GM18520 (cell line): ENCODE data around the gene UAP1L1.
"Not testable (repeated sequence)": the region's sequence is repeated elsewhere in the genome, so short reads cannot be mapped to it uniquely, and the experiment has no call there.

ENCODE experiments used
- ATAC-seq: cut with Tn5 transposase; IDR thresholded peaks from one replicate; pipeline ENCODE4 v1.9.1; 2021; ENCODE audit not compliant: unreplicated experiment

UAP1L1 gene, protein sequence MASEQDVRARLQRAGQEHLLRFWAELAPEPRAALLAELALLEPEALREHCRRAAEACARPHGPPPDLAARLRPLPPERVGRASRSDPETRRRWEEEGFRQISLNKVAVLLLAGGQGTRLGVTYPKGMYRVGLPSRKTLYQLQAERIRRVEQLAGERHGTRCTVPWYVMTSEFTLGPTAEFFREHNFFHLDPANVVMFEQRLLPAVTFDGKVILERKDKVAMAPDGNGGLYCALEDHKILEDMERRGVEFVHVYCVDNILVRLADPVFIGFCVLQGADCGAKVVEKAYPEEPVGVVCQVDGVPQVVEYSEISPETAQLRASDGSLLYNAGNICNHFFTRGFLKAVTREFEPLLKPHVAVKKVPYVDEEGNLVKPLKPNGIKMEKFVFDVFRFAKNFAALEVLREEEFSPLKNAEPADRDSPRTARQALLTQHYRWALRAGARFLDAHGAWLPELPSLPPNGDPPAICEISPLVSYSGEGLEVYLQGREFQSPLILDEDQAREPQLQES

DNA sequence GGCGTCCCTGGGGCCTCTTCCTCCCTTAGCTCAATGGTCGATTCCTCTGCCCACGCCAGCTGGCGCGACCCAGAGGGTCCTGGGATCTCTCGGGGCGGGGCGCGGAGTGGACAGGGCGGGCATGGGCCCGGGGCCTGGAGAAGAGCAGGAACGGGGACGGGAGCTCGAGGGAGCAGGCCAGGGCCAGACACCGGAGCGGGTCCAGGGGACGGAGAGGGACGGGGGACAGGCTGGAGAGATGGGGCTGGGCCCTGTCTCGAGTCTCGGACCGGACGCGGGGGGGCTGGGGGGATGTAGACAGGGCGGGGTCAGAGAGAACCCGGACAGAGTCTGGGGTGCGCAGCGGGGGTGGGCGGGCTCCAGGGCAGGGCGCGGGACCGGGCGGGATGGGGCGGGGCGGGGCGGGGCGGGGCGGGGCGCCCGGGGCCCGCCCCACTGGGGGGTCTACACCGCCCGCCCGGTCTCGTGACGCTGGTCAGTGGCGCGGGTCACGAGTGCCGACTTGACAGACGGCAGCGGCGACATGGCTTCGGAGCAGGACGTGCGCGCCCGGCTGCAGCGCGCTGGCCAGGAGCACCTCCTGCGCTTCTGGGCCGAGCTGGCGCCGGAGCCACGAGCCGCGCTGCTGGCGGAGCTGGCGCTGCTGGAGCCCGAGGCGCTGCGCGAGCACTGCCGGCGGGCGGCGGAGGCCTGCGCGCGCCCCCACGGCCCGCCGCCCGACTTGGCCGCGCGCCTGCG is at the start of gene UAP1L1:
Gene UAP1L1, plus strand, starts transcription at position 508 of the 738 bp plus-strand sequence. Its CDS starts 16 bp downstream, at position 524.
- no peak for ATAC-seq

DNA sequence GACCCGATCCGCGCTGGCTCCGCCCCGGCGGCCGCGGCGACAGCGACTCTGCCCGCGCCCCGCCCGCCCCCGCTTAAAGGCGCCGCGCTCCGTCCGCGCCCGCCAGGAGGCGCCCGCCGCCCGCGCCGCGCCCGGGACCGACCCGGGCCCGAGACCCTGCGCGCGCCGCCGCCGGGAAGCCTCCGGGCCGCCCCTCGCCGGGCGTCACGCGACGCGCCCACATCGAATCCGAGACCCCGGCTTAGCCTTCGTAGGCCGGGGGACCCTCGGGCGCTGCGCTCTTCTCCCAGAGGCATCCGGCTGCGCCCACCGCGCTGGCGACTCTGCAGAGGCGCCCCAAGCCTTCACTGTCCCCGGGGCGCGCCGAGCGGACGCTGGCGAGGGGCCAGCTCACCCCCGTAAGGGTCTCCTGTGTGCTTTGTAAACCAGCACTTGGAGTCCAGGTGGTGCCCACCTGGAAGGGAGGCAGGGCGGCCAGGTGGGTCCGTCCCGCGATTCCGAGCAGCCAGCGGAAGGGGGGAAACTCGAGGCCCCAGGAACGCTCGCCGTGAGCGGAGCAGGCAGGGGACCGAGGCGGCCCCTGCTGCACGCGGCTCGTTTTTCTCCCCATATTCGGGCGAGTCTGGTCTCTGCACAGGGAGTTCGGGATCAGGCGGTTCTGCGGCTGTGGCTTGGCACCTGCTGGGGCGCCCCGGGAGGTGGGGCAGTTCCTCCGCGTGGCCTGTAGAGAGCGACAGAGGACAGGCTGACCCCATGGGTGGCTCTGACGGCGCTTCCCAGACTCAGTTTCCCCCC is 48.9 kb upstream of the UAP1L1 start:
- peak; percentile 35 for ATAC-seq

DNA sequence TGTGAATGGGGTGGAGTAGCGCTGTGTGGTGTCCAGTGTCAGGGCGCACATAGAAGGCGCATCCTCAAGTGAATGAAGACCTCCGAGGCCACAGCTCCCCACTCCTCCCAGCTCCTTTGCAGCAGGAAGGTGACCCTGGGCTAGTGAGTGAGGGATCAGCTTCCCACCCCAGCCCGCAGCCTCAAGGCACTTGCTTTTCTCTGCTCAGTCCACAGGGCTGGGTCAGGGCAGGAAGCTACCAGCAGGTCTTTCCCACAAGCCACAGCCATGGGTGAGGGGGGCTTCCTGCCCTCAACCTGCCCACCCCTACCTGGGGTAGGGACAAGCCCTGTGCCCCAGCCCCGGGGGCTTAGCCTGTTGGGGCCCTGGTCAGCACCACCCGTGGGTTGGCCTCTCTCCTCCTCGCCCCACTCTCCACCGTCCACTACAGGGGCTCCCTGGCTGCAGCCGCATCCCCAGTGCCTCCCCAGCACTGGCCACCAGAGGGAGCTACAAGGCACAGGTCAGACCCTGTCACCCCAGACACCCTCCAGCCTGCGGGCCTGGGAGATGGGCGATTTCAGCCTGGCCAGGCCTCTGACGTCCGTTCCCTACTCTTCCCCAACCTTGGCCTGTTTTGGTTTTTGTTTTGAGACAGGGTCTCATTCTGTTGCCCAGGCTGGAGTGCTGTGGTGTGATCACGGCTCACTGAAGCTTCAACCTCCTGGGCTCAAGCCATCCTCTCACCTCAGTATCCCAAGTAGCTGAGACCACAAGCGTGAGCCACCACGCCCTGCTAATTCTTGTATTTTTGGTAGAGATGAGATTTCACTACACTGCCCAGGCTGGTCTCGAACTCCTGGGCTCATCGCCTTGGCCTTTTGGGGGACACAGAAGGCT is 48.0 kb upstream of the UAP1L1 start:
- no peak for ATAC-seq

DNA sequence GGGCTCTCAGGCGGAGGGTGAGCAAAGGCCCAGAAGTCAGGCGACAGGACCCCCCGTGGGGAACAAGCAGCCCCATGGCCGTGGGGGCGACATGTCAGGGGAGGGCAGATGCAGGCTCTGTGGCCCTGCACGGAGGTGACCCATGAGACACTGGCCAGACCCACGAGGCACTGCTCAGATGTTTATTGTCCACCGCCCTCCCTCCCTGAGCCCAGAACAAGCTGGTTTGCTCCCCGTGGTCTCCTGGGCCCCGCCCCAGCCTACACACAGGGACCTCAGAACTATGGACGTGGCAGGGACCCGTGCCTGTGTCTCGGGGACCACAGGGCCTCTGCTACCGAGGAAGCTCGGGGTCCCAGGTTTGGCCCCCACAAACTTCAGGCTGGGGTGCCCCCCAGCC is 47.3 kb upstream of the UAP1L1 start:
- no peak for ATAC-seq

DNA sequence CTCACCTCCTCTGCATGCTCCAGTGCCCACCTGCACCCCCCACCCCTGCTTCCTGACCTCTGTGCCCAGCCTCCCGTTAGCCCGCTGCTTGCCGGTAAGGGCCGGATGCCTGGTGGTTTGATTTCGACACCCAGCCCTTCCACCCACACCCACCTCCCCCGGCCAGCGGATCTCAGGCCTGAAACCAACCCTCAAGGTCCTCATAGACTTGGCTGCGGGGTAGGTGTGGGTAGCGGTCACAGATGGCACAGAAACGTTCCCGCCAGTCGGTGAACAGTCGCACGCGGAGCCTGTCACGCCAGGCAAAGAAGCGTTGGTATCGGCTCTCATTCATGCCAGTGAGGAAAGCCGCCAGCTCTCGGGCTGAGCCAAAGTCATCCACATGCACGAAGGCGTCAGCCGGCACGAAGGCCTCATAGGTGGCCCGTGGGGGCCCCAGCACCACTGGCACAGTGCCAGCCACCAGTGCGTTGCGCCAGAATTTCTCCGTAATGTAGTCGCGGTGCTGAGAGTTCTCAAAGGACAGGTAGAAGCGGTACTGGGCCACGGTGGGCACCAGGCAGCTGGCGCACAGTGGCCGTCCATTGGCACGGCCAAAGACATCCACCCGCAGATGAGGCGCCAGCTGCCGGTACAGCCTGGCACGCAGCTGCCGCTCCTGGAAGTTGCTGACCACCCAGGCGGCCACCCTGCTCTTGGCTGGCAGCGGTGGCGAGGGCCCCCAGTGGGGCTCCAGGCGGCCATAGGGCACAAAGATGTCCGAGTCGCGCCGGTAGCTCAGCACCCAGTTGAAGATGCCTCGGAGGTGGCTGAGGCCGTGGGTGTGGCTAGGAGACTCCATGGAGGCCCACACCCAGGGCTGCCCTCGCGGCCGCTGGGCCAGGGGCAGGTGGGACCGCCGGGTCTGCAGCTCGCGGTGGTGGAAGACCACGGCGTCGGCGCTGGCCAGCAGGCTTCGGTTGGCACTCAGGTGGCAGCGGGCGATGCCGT is 46.5 kb upstream of the UAP1L1 start:
- ATAC-seq: no peak

DNA sequence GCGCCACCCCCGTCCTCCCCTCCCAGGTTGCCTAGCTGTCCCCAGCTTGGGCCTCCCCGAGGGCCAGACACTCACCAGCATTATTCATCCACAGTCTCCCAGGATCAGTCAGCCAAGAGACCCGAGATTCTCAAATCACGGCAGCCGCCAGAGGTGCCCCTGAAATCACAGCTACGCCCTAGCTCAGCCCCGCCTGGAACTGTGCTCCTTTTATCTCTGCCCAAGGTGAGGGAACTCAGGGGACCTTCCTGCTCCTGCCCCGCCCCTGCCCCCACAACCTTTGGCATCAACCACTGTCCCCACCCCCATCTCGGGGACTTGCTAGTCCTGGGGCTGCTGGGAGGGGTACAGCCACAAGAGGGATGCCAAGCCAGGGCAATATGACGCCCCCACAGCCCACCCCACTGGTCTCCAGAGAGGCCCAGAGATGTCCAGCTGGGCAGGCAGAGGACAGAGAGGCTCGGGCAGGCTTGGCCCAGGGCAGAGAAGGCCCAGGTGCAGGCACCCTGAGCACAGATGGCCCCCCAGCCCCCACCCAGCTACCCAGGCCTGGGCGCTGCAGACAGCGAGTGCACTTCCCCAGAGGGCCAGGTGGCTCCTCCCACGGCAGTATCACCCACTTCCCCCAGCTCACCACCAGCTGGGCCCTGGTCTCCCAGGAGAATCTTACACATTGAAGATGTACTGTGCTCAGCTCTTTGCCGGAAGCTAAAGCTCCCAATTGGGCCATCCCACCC is 45.2 kb upstream of the UAP1L1 start, which contains the start of gene FUT7:
Gene FUT7, minus strand, starts transcription at position 185 of the 737 bp plus-strand sequence. Its CDS starts 97 bp downstream, at position 88.
- ATAC-seq: no peak

DNA sequence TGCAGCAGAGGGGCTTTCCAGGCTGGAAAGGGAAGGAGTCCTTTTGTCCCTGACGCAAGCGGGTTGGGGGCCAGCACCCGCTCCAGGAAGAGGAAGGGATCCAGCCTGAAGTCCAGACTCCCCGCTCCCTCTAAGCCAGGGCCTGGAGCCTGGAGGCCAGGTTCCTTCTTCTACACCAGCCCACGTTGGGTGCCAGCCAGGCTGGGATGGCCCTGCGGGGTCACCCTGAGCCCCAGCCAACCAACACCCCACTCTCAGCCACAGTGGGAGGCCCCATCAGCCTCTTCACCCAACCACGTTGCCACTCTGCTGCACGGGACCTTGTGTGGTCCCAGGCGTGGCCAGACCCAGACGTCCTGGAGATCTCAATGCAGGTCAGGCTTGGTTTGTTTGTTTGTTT is 44.5 kb upstream of the UAP1L1 start:
- ATAC-seq: no peak

DNA sequence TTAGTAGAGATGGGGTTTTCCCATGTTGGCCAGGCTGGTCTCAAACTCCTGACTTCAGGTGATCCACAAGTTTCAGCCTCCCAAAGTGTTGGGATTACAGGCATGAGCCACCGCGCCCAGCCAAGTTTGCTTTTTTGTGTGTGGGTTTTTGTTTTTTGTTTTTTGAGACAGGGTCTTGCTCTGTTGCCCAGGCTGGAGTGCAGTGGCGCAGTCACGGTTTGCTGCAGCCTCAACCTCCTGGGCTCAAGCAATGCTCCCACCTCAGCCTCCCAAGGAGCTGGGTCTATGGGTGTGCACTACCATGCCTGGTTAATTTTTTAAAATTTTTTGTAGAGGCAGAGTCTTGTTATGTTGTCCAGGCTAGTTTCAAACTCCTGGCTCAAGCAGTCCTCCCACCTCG is 43.8 kb upstream of the UAP1L1 start:
- ATAC-seq: not testable (repeated sequence)

DNA sequence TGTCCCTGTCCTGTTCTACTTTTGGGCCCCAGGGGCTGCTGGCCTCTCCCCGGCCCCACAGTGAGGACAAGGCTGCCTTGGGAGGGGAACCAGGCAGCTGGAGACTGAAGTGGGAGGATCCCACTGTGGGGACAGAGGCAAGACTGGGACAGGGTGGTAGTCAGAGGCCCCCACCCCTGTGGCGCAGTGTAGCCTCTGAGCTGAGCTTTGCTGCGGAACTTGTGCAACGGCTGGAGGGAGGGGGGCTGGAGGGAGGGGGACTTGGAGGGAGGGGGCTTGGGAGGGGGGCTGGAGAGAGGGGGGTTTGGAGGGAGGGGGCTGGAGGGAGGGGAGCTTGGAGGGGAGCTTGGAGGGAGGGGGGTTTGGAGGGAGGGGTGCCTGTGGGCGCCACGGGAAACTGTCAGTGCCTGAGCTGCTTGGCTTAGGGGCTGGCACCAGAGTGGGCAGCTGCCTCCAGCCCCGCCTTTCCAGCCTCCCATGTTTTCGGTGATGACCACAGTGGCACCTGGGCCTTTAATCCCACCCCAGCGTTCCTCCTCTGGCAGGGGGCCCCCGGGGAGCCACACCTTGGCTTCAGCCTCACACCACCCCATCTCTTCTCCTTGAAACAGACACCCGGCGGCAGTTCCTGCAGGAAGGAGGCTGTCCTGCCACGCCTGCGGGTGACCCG is 43.1 kb upstream of the UAP1L1 start:
- no peak for ATAC-seq

DNA sequence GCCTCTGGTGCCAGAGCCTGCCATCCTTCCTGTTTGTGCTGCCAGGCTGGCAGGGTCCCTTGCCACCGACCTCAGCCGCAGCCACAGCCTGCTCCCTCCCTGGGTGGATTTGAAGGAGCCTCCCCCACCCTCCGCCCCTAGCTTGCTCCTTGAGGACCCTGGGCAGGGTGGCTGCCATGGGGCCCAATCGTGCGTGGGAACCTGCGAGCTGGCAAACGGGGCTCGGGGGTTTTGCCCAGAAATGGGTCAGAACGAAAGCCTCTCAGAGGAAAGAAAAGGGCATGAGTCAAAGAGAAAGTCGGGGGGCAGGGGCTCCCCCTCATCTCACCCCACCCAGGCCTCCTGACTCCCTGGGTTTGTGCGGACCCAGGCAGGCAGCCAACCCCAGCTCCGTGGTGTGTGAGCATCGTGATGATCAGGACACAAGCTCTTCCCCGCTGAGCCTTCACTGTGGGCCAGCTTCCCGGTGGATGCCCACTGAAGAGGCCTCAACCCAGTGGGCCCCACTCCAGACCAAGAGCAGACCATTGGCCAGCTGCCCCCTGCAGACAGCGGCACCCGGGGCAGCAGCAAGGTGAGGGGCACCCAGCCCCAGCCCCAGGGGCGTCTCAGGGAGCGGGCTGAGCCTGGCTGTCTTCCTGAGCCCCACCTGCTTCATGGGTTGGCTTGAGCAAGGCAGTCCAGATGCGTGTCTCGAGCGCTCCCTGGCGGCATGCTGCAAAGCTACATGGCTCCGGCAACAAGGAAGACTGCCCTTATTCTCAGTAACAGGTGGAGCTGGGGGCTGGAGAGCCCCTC is 42.4 kb upstream of the UAP1L1 start:
- peak; percentile 48 for ATAC-seq

DNA sequence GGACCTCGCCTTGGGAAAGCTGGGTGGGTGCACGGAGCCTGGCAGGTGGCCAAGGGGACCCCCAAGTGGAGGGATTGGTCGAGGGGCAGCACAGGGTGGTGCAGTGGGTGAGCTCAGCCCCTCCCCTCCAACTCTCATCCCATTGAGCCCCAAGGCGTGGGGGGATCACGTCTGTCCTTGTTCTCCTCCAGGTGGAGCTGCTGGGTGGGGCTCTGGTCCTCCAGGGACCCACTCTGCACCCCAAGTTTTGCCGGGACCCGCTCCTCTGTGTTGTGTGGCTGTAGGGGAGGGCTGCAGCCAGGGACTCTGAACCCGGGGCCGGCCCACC is 41.8 kb upstream of the UAP1L1 start:
- no peak for ATAC-seq

DNA sequence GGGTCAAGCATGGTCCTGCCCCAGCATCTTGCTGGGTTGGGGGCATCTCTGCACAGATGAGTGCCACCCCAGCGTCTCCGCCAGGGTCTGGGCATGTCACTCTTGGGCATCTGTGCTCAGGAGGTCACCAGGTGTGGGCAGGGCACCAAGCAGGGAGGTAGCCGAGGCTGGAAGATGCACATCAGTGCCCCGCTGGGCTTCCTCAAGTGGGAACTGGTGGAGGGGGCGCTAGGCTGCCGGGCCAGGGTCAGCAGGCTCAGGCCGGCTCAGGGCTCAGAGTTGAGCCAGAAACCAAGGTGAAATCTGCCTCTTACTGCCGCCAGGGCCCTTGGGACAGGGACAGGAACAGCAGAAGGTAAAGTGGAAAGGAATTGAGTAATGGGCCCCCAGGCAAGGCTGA is 41.4 kb upstream of the UAP1L1 start:
- no peak for ATAC-seq

DNA sequence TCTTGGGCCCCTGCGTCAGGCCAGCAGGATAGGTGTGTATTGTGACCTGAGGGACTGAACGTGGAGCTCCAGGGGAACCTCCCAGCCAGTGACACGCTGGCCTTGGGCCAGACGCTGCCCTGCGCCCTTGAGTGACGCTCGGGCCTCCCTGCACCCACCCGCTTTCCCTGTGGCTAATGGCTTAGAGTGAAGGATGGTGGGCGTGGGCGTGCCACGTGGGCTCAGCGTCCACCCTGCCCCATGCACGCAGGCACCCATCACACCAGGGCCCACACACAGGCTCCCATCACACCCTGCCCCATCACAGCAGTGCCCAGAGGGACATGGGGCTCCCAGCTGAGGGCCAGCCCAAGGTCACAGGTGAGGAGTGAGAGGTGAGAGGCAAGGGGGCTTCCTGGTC is 40.3 kb upstream of the UAP1L1 start:
- ATAC-seq: no peak

DNA sequence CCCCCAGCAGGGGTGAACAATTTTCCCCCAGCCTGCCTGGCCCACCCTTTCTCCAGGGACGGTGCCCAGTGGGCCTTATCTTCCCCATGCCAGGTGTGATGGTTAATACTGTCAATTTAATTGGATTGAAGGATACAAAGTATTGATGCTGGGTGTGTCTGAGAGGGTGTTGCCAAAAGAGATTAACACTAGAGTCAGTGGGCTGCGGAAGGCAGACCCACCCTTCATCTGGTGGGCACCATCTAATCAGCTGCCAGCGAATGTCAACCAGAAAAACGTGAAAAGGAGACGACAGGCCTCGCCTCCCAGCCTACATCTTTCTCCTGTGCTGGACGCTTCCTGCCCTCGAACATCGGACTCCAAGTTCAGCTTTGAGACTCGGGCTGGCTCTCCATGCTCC is 39.8 kb upstream of the UAP1L1 start:
- no peak for ATAC-seq

DNA sequence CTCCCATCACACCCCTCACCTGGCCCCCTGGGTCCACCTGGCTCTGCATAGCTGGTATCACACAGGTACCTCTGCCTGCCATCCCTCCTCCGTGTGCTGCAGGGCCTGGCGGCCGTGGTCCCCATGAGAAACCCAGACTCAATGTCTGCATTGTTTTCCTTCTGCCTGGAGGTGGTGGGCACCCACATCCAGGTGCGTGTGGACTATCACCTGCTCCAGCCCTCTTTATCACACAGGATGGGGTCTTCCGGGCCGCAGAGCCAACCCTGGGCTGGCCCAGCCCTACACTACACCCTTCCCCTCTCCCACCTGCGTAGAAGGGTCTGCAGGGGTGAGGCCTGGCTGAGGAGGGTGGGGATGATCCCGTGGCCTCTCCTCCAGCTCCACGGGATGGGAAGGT is 38.4 kb upstream of the UAP1L1 start:
- ATAC-seq: no peak

DNA sequence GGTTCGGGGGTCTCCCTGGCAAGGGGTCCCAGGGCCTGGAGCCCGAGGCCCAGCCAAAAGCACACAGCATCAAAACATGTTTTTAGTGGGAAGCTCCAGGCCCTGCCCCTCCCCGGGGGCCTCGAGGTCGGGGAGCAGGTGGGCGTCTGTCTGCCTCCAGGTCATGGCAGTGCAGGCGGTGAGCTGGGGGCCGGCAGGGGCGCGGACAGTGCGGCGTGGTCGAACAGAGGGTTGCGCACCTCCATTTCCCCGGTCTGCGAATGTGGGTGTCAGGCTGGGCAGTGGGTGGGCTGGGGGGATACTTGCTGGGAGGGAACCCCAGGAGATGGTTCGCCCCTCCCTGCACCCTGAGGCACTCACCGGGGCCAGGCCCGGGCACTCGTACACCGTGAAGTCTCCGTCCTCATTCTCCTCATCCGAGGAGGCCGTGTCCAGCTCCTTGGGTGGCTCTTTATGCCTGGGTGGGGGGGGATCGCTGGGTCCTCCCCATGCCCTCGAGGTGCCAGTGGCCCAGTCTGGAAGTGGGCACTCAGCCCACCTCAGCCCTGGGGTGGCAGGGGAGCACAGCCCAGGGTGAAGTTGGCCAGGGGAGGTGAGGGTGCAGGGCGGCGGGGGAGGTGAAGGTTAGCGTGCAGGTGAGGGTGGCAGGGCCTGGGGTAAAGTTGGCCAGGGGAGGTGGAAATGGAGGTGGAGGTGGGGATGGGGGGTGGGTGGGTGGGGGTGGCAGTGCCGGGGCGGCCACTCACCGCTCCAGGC is 37.5 kb upstream of the UAP1L1 start:
- ATAC-seq: no peak
